Liver (tissue), 9 donors: ENCODE data around the gene LRIG1. TPM values are rescaled to one million over a fixed set of nuclear protein-coding genes. Genes with fewer than 3 reads are reported as not detected.
"Not testable (repeated sequence)": the region's sequence is repeated elsewhere in the genome, so short reads cannot be mapped to it uniquely, and the experiment has no call there.

Experiments
- DNase-seq: peaks from one replicate; pipeline ENCODE4 v3.0.0-alpha.2; 2017; ENCODE audit warnings: low spot score
- H3K27ac ChIP-seq, 2 donors: one replicate each; pipeline ENCODE4 v1.7.0; 2013; ENCODE audit warnings: inconsistent platforms in 2 of 2, low read length in 2 of 2, control low read depth in 1 of 2, low read depth in 1 of 2, mild to moderate bottlenecking in 1 of 2
- H3K27me3 ChIP-seq, 4 donors: one replicate each; pipeline versions ENCODE4 v1.6.1 to v1.7.0; 2013; ENCODE audit warnings: low read length in 3 of 4, inconsistent platforms in 1 of 4, mild to moderate bottlenecking in 1 of 4, moderate library complexity in 1 of 4; ENCODE audit not compliant: control insufficient read depth in 4 of 4, insufficient read depth in 4 of 4
- H3K36me3 ChIP-seq, 4 donors: one replicate each; pipeline versions ENCODE4 v1.6.1 to v1.7.0; 2013; ENCODE audit warnings: low read length in 3 of 4, mild to moderate bottlenecking in 3 of 4, low read depth in 1 of 4, moderate library complexity in 1 of 4; ENCODE audit not compliant: control insufficient read depth in 4 of 4, insufficient read depth in 3 of 4
- H3K4me1 ChIP-seq, 4 donors: one replicate each; pipeline versions ENCODE4 v1.6.1 to v1.7.0; 2013; ENCODE audit warnings: low read length in 3 of 4, mild to moderate bottlenecking in 3 of 4, moderate library complexity in 1 of 4; ENCODE audit not compliant: control insufficient read depth in 4 of 4, insufficient read depth in 4 of 4
- H3K4me3 ChIP-seq, 3 donors: one replicate each; pipeline versions ENCODE4 v1.6.1 to v1.7.0; 2013; ENCODE audit warnings: low read length in 3 of 3, control low read depth in 1 of 3, low read depth in 1 of 3, mild to moderate bottlenecking in 1 of 3
- H3K9ac ChIP-seq, 2 donors: one replicate each; pipeline ENCODE4 v1.7.0; 2013; ENCODE audit warnings: low read length in 2 of 2, mild to moderate bottlenecking in 2 of 2, moderate library complexity in 2 of 2, control low read depth in 1 of 2, low read depth in 1 of 2
- H3K9me3 ChIP-seq, 4 donors: one replicate each; pipeline versions ENCODE4 v1.6.1 to v1.7.0; 2013; ENCODE audit warnings: low read length in 3 of 4; ENCODE audit not compliant: control insufficient read depth in 4 of 4
- FOXA2 ChIP-seq: IDR thresholded peaks from 2 replicates; pipeline ENCODE4 v1.6.1; 2016; ENCODE audit warnings: antibody characterized with exemption
- GABPA ChIP-seq, 2 donors: IDR thresholded peaks in 1 of 2; conservative IDR thresholded peaks in 1 of 2; 2 replicates each; pipeline ENCODE4 v1.6.1; 2016; ENCODE audit warnings: antibody characterized with exemption in 2 of 2, mild to moderate bottlenecking in 1 of 2, moderate library complexity in 1 of 2
- HNF4A ChIP-seq, 2 donors: conservative IDR thresholded peaks; 2 replicates each; pipeline ENCODE4 v1.6.1; 2016; ENCODE audit warnings: antibody characterized with exemption in 2 of 2, mild to moderate bottlenecking in 2 of 2
- HNF4G ChIP-seq: IDR thresholded peaks from 2 replicates; pipeline ENCODE4 v1.6.1; 2016; ENCODE audit warnings: antibody characterized with exemption
- JUND ChIP-seq, 2 donors: IDR thresholded peaks; 2 replicates each; pipeline ENCODE4 v1.6.1; 2016; ENCODE audit warnings: antibody characterized with exemption in 2 of 2
- NR2F2 ChIP-seq: IDR thresholded peaks from 2 replicates; pipeline ENCODE4 v1.6.1; 2016; ENCODE audit warnings: antibody characterized with exemption
- RAD21 ChIP-seq, 2 donors: IDR thresholded peaks; 2 replicates each; pipeline ENCODE4 v1.6.1; 2016; ENCODE audit warnings: antibody characterized with exemption in 2 of 2, mild to moderate bottlenecking in 2 of 2
- RXRA ChIP-seq, 2 donors: IDR thresholded peaks; 2 replicates each; pipeline ENCODE4 v1.6.1; 2017 to 2018; ENCODE audit warnings: antibody characterized with exemption in 2 of 2, mild to moderate bottlenecking in 1 of 2
- SP1 ChIP-seq: IDR thresholded peaks from 2 replicates; pipeline ENCODE4 v1.6.1; 2018; ENCODE audit warnings: antibody characterized with exemption, mild to moderate bottlenecking
- WGBS: extraction: QIAGEN DNeasy Blood & Tissue Kit; methylation state at CpG from one replicate; pipeline ENCODE4 v1.1.7; 2013; 5-methylcytosine and 5-hydroxymethylcytosine counted together
- polyA plus RNA-seq, 2 donors: library from polyadenylated mRNA; stranded (reverse) in 1 of 2; unstranded in 1 of 2; fragments of 200-250 nt in 1 of 2; fragments of >200 nt in 1 of 2; fragmentation: Nextera tagmentation in 1 of 2; extraction: Ambion mirVana in 1 of 2; gene quantifications; one replicate each; pipeline versions ENCODE4 v1.2.1 to v1.2.3, GENCODE V29; 2013 to 2015
- total RNA-seq, 2 donors: library from RNA; depleted of rRNA; stranded (reverse); fragments of >200 nt; gene quantifications; one replicate each; pipeline ENCODE4 v1.2.3, GENCODE V29; 2014
- TF ChIP-seq, protein P1 (sequence below): IDR thresholded peaks from 2 replicates; pipeline ENCODE4 v1.6.1; 2016; ENCODE audit warnings: antibody characterized with exemption
- TF ChIP-seq, protein P2 (sequence below): IDR thresholded peaks from 2 replicates; pipeline ENCODE4 v1.6.1; 2016; ENCODE audit warnings: antibody characterized with exemption
- TF ChIP-seq, protein P3 (sequence below): IDR thresholded peaks from 2 replicates; pipeline ENCODE4 v1.6.1; 2016; ENCODE audit warnings: antibody characterized with exemption
- TF ChIP-seq, protein P4 (sequence below): IDR thresholded peaks from 2 replicates; pipeline ENCODE4 v1.6.1; 2016; ENCODE audit warnings: antibody characterized with exemption, mild to moderate bottlenecking
- donor health status: healthy.
- donor health status: healthy.
- donor health status: healthy.
- donor health status: healthy.
- donor health status: healthy.

LRIG1 gene
- total and polyA plus RNA-seq, 4 donors: 9.4 to 48.9 (median 12.9) TPM

DNA sequence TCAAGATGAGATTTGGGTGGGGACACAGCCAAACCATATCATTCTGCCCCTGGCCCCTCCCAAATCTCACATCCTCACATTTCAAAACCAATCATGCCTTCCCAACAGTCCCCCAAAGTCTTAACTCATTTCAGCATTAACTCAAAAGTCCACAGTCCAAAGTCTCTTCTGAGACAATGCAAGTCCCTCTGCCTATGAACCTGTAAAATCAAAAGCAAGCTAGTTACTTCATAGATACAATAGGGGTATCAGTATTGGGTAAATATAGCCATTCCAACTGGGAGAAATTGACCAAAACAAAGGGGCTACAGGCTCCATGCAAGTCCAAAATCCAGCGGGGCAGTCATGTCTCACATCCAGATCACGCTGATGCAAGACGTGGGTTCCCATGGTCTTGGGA is 79.7 kb downstream of the LRIG1 start:
- TF ChIP-seq HNF4G: peak; percentile 58
- peak in 1 of 2 donors; percentile 11 for TF ChIP-seq RAD21 (IDR thresholded peaks at IDR 0.05)
- TF ChIP-seq HNF4A (conservative IDR thresholded peaks at IDR 0.05): peak; percentile 74 to 90
- peak in 1 of 2 donors; percentile 24 for TF ChIP-seq RXRA (IDR thresholded peaks at IDR 0.05)
- peak; percentile 63 for TF ChIP-seq SP1
- H3K4me3 ChIP-seq, H3K9ac ChIP-seq, H3K9me3 ChIP-seq, H3K27me3 ChIP-seq, H3K36me3 ChIP-seq, DNase-seq: not testable (repeated sequence)
- Histone ChIP-seq H3K4me1 (peaks cover 2 to 25% (median 11%) of the 10 kb centered on the region in 4 donors), H3K27ac (peak overlapping the region in 1 of 2 donors; percentile 13)
- WGBS: 76% methylated on average over 3 of the region's 3 CpGs

DNA sequence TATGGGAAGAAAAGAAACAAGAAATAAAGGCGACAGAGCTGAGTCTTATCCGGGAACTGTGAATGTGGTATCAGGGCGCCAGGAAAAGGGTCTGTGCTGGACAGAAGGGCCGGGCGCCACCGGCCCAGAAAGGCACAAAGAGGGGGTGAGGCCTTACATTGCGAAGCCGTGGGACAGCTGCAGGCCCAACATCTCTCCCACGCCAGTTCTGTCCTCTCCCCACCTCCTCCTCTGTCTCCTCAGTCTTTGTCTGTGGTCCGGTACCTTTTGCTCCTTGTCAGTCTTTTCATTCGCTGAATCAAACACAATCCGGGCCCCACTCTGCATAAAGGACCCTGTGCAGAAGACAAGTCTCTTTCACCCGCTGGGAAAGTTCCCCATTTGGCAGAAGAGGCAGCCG is 81.8 kb downstream of the LRIG1 start:
- H3K9ac ChIP-seq: no peak overlapping the region
- no peak for TF ChIP-seq GABPA (IDR thresholded peaks at IDR 0.05 in 1 of 2, conservative IDR thresholded peaks at IDR 0.05 in 1 of 2)
- TF ChIP-seq, protein P1, sequence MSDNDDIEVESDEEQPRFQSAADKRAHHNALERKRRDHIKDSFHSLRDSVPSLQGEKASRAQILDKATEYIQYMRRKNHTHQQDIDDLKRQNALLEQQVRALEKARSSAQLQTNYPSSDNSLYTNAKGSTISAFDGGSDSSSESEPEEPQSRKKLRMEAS: no peak
- no peak for TF ChIP-seq HNF4A (conservative IDR thresholded peaks at IDR 0.05)
- TF ChIP-seq, protein P2, sequence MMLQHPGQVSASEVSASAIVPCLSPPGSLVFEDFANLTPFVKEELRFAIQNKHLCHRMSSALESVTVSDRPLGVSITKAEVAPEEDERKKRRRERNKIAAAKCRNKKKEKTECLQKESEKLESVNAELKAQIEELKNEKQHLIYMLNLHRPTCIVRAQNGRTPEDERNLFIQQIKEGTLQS: no peak
- TF ChIP-seq HNF4G: no peak
- TF ChIP-seq, protein P3, sequence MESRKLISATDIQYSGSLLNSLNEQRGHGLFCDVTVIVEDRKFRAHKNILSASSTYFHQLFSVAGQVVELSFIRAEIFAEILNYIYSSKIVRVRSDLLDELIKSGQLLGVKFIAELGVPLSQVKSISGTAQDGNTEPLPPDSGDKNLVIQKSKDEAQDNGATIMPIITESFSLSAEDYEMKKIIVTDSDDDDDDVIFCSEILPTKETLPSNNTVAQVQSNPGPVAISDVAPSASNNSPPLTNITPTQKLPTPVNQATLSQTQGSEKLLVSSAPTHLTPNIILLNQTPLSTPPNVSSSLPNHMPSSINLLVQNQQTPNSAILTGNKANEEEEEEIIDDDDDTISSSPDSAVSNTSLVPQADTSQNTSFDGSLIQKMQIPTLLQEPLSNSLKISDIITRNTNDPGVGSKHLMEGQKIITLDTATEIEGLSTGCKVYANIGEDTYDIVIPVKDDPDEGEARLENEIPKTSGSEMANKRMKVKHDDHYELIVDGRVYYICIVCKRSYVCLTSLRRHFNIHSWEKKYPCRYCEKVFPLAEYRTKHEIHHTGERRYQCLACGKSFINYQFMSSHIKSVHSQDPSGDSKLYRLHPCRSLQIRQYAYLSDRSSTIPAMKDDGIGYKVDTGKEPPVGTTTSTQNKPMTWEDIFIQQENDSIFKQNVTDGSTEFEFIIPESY: no peak
- no peak for TF ChIP-seq RXRA (IDR thresholded peaks at IDR 0.05)
- TF ChIP-seq, protein P4, sequence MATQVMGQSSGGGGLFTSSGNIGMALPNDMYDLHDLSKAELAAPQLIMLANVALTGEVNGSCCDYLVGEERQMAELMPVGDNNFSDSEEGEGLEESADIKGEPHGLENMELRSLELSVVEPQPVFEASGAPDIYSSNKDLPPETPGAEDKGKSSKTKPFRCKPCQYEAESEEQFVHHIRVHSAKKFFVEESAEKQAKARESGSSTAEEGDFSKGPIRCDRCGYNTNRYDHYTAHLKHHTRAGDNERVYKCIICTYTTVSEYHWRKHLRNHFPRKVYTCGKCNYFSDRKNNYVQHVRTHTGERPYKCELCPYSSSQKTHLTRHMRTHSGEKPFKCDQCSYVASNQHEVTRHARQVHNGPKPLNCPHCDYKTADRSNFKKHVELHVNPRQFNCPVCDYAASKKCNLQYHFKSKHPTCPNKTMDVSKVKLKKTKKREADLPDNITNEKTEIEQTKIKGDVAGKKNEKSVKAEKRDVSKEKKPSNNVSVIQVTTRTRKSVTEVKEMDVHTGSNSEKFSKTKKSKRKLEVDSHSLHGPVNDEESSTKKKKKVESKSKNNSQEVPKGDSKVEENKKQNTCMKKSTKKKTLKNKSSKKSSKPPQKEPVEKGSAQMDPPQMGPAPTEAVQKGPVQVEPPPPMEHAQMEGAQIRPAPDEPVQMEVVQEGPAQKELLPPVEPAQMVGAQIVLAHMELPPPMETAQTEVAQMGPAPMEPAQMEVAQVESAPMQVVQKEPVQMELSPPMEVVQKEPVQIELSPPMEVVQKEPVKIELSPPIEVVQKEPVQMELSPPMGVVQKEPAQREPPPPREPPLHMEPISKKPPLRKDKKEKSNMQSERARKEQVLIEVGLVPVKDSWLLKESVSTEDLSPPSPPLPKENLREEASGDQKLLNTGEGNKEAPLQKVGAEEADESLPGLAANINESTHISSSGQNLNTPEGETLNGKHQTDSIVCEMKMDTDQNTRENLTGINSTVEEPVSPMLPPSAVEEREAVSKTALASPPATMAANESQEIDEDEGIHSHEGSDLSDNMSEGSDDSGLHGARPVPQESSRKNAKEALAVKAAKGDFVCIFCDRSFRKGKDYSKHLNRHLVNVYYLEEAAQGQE: no peak
- no peak for TF ChIP-seq NR2F2
- no peak for TF ChIP-seq FOXA2
- TF ChIP-seq JUND (IDR thresholded peaks at IDR 0.05): no peak
- WGBS: 97% methylated on average over 14 of the region's 14 CpGs
- H3K9me3 ChIP-seq: no peaks in the 10 kb centered on the region
- H3K4me1 ChIP-seq: peaks cover 0 to 8% (median 5%) of the 10 kb centered on the region in 4 donors
- no peak overlapping the region for H3K4me3 ChIP-seq
- H3K27me3 ChIP-seq: no peaks in the 10 kb centered on the region
- H3K27ac ChIP-seq: no peak overlapping the region
- peaks cover 3 to 11% (median 7%) of the 10 kb centered on the region in 4 donors for H3K36me3 ChIP-seq
- DNase-seq: no peak
